CD4-positive, alpha-beta T cell treated with Interleukin-2 at 100 ng/mL for 4 hours (primary cell): ENCODE measurements around the gene MARK3.
A peak's percentile ranks its signal among the peaks of the same experiment; 100 is the strongest.

Source experiments
- DNase-seq: peaks from one replicate; pipeline ENCODE4 v3.0.0-alpha.2; 2020; ENCODE audit warnings: low spot score

The MARK3 gene

GRCh38 chr14:103367995-103368394 lies 17.2 kb upstream of the MARK3 start:
- no peak for DNase-seq

- DNase-seq: no peak
Observed at GRCh38 chr14:103370087-103370486, 15.1 kb upstream of the MARK3 start.

GRCh38 chr14:103372017-103372416 lies 13.2 kb upstream of the MARK3 start:
- no peak for DNase-seq

- DNase-seq: no peak
Observed at GRCh38 chr14:103372552-103373304, 12.5 kb upstream of the MARK3 start.

GRCh38 chr14:103374121-103374520 lies 11.1 kb upstream of the MARK3 start:
- no peak for DNase-seq

- DNase-seq: no peak
Observed at GRCh38 chr14:103377522-103378037, 7.6 kb upstream of the MARK3 start.

GRCh38 chr14:103378038-103378854 lies 7.0 kb upstream of the MARK3 start:
- no peak for DNase-seq

- DNase-seq: no peak
Observed at GRCh38 chr14:103380719-103381377, 4.4 kb upstream of the MARK3 start.

- DNase-seq: no peak
Observed at GRCh38 chr14:103382376-103382775, 2.8 kb upstream of the MARK3 start.

GRCh38 chr14:103384450-103385151 lies 614 bp upstream of the MARK3 start:
- no peak for DNase-seq

GRCh38 chr14:103385929-103386712 lies 906 bp downstream of the MARK3 start:
- peak; percentile 18 for DNase-seq

- no peak for DNase-seq
Observed at GRCh38 chr14:103386713-103387329, 1.6 kb downstream of the MARK3 start.

- DNase-seq: no peak
Observed at GRCh38 chr14:103388664-103389063, 3.4 kb downstream of the MARK3 start.

GRCh38 chr14:103390605-103391004 lies 5.4 kb downstream of the MARK3 start:
- no peak for DNase-seq

GRCh38 chr14:103391048-103391447 lies 5.8 kb downstream of the MARK3 start:
- peak; percentile 64 for DNase-seq

GRCh38 chr14:103392106-103392505 lies 6.9 kb downstream of the MARK3 start:
- no peak for DNase-seq

GRCh38 chr14:103392572-103392971 lies 7.4 kb downstream of the MARK3 start:
- no peak for DNase-seq

GRCh38 chr14:103393070-103393469 lies 7.9 kb downstream of the MARK3 start:
- no peak for DNase-seq

- peak; percentile 31 for DNase-seq
Observed at GRCh38 chr14:103393676-103394626, 8.7 kb downstream of the MARK3 start.
